Measurements from ENCODE around the gene PRKCB. TPM values are rescaled to one million over a fixed set of nuclear protein-coding genes. Genes with fewer than 3 reads are reported as not detected.

PRKCB gene
- total and polyA plus RNA-seq, 3 donors from 2014 or later: 25.5 to 49.7 (median 26.6) TPM

DNA sequence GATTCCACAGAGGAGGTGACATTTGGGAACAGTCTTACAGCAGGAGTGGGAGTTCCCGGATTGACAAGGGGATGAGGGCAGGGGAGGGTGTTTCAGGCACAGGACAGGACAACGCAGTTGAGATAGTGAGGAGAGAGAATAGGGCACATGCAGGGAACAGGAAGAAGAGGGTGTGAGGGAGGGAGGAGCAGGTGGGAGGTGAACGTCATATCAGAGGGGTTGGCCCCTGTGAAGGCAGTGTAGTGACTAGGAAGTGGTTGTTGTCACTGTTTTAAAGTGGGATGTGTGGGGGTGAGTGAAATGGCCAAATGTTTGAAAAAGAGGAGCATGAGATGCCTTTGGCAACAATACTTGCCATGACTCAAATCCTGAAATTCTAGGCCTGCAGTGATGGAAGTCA, 12.2 kb downstream of the PRKCB start:
- TF ChIP-seq POLR2A (IDR thresholded peaks at IDR 0.05) (no peak), CTCF (IDR thresholded peaks at IDR 0.05) (no peak)
- no peaks in the 10 kb centered on the region for H3K4me1 ChIP-seq
- intact Hi-C loops (cut with DNase I; ENCODE audit: low total_unique reads): no loop called here
- no peak overlapping the region for H3K27ac ChIP-seq
- DNase-seq: no peak
- H3K4me3 ChIP-seq: no peak overlapping the region
- 56 to 71% methylated on average over 3 of the region's 3 CpGs for WGBS, 2 donors
- no peaks in the 10 kb centered on the region for H3K27me3 ChIP-seq
- H3K36me3 ChIP-seq (ENCODE audit: low read depth, missing control alignments): no peaks in the 10 kb centered on the region
- no peaks in the 10 kb centered on the region for H3K9me3 ChIP-seq

- H3K4me1 ChIP-seq: no peaks in the 10 kb centered on the region
- intact Hi-C loops (cut with DNase I; ENCODE audit: low total_unique reads): no loop called here
- no peak for TF ChIP-seq POLR2A (IDR thresholded peaks at IDR 0.05)
- TF ChIP-seq CTCF (IDR thresholded peaks at IDR 0.05): no peak
- no peaks in the 10 kb centered on the region for H3K27me3 ChIP-seq
- no peak overlapping the region for H3K27ac ChIP-seq
- H3K4me3 ChIP-seq: no peak overlapping the region
- H3K9me3 ChIP-seq: no peaks in the 10 kb centered on the region
- 80 to 81% methylated on average over 9 of the region's 9 CpGs for WGBS, 2 donors
- no peak for DNase-seq
- no peaks in the 10 kb centered on the region for H3K36me3 ChIP-seq (ENCODE audit: low read depth, missing control alignments)
Measured at GRCh38 chr16:23848958-23849357, 13.2 kb downstream of the PRKCB start.

- peak overlapping the region; percentile 53 to 64 for H3K27ac ChIP-seq
- 45 to 50% methylated on average over 5 of the region's 5 CpGs for WGBS, 2 donors
- DNase-seq: no peak
- intact Hi-C loops (cut with DNase I; ENCODE audit: low total_unique reads): no loop called here
- peaks cover 18% of the 10 kb centered on the region for H3K4me1 ChIP-seq
- H3K4me3 ChIP-seq: no peak overlapping the region
- H3K9me3 ChIP-seq: no peaks in the 10 kb centered on the region
- no peak for TF ChIP-seq CTCF (IDR thresholded peaks at IDR 0.05)
- TF ChIP-seq POLR2A (IDR thresholded peaks at IDR 0.05): no peak
- no peaks in the 10 kb centered on the region for H3K36me3 ChIP-seq (ENCODE audit: low read depth, missing control alignments)
- no peaks in the 10 kb centered on the region for H3K27me3 ChIP-seq
Measured at GRCh38 chr16:23852794-23853562, 17.2 kb downstream of the PRKCB start.

GRCh38 chr16:23855010-23855409, 19.2 kb downstream of the PRKCB start:
- TF ChIP-seq CTCF (IDR thresholded peaks at IDR 0.05) (no peak), POLR2A (IDR thresholded peaks at IDR 0.05) (no peak)
- no peak overlapping the region for H3K4me3 ChIP-seq
- no peaks in the 10 kb centered on the region for H3K9me3 ChIP-seq
- peaks cover 34% of the 10 kb centered on the region for H3K4me1 ChIP-seq
- no peaks in the 10 kb centered on the region for H3K36me3 ChIP-seq (ENCODE audit: low read depth, missing control alignments)
- no peaks in the 10 kb centered on the region for H3K27me3 ChIP-seq
- intact Hi-C loops (cut with DNase I; ENCODE audit: low total_unique reads): no loop called here
- DNase-seq: no peak
- 80 to 82% methylated on average over 5 of the region's 5 CpGs for WGBS, 2 donors
- peak overlapping the region; percentile 14 to 71 for H3K27ac ChIP-seq

GRCh38 chr16:23856251-23856709, 20.5 kb downstream of the PRKCB start:
- no peak overlapping the region for H3K4me3 ChIP-seq
- no peak for DNase-seq
- H3K36me3 ChIP-seq (ENCODE audit: low read depth, missing control alignments): no peaks in the 10 kb centered on the region
- H3K4me1 ChIP-seq: peaks cover 34% of the 10 kb centered on the region
- H3K27me3 ChIP-seq: no peaks in the 10 kb centered on the region
- H3K27ac ChIP-seq: no peak overlapping the region
- no peaks in the 10 kb centered on the region for H3K9me3 ChIP-seq
- intact Hi-C loops (cut with DNase I; ENCODE audit: low total_unique reads): no loop called here
- TF ChIP-seq CTCF (IDR thresholded peaks at IDR 0.05): no peak
- no peak for TF ChIP-seq POLR2A (IDR thresholded peaks at IDR 0.05)
- WGBS, 2 donors: 76 to 86% methylated on average over 2 of the region's 2 CpGs

All from testis (tissue), 3 donors.